GM10266 (cell line): ENCODE data around the gene RFPL3.

ENCODE experiments used
- DNase-seq: peaks from one replicate; pipeline ENCODE4 v3.0.0; 2012; ENCODE audit errors: extremely low spot score
- CTCF ChIP-seq: IDR thresholded peaks from 2 replicates; pipeline ENCODE4 v1.5.1; 2012; ENCODE audit warnings: mild to moderate bottlenecking, low read depth; ENCODE audit not compliant: control insufficient read depth, insufficient read depth; ENCODE audit errors: missing control alignments

The RFPL3 gene

GRCh38 chr22:32324505-32325415 is 32.9 kb upstream of the RFPL3 start:
- no peak for DNase-seq
- TF ChIP-seq CTCF: no peak

GRCh38 chr22:32325416-32325801 is 32.3 kb upstream of the RFPL3 start:
- DNase-seq: no peak
- TF ChIP-seq CTCF: no peak

GRCh38 chr22:32325811-32326237 is 31.8 kb upstream of the RFPL3 start:
- DNase-seq: no peak
- TF ChIP-seq CTCF: no peak

- TF ChIP-seq CTCF: no peak
- no peak for DNase-seq
These were observed 31.0 kb upstream of the RFPL3 start for GRCh38 chr22:32326647-32327046.

- no peak for DNase-seq
- no peak for TF ChIP-seq CTCF
These were observed 30.6 kb upstream of the RFPL3 start for GRCh38 chr22:32327066-32327465.

GRCh38 chr22:32327596-32328171 is 30.0 kb upstream of the RFPL3 start:
- no peak for TF ChIP-seq CTCF
- DNase-seq: no peak
